ENCODE results near the gene TTC7B. TPM values are rescaled to one million over a fixed set of nuclear protein-coding genes. Genes with fewer than 3 reads are reported as not detected.
A peak's percentile ranks its signal among the peaks of the same experiment; 100 is the strongest.

TTC7B gene
- total and polyA plus RNA-seq, 2 experiments from 2014 or later, result 7.9 to 28.6 TPM

DNA sequence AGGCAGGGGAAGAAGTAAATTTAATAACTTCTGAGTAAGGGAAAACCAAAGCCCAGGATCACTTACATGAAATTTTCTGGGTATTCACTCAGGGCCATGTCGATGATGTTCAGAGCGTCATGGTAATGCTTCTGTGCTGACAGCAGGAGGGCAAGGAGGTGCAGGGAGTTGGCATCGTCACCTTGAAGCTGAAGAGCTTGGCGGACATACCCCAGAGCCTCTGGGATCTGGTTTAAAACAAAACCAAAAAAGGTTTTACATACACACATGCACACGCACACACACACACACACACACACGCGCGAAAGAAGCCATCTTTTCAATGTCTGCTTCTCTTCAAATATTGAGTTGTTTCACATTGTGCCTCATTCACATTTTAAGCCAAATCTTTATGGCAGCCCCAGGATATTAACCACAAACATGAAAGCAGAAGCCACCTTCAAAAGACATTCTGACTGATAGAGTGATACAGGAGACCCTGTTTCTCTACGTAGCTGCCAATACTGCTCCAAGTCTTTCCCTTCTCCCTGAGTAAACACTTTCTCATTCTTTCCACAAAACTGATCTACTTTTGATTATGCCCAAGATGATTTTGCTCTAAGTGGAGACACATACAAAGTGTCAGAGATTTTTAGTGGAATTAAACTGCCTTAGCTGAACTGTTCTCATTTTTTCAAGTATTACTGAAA is 172.1 kb downstream of the TTC7B start:
- Mint-ChIP-seq H3K4me1 (peaks cover 51% of the 10 kb centered on the region), H3K36me3 (ENCODE audit: low read depth) (no peaks in the 10 kb centered on the region), H3K27me3 (ENCODE audit: insufficient read depth, low read depth, poor library complexity) (no peaks in the 10 kb centered on the region), H3K27ac (peak overlapping the region; percentile 58), H3K4me3 (no peak overlapping the region), H3K9me3 (no peaks in the 10 kb centered on the region)
- Histone ChIP-seq H3K4me2 (no peak overlapping the region), H3K27ac (ENCODE audit: low read depth) (peak overlapping the region; percentile 92; the same call in 1 of the 2 replicates), H2AFZ (no peak overlapping the region), H4K20me1 (replicated peaks; ENCODE audit: insufficient read depth) (no peaks in the 10 kb centered on the region), H3K36me3 (ENCODE audit: insufficient read depth) (no peaks in the 10 kb centered on the region), H3F3A (replicated peaks; ENCODE audit: low read depth) (no peaks in the 10 kb centered on the region; the same call in 1 of the 2 replicates), H3K4me3 (no peak overlapping the region), H3K9me2 (ENCODE audit: insufficient read depth) (peaks cover 4% of the 10 kb centered on the region; the same call in 1 of the 2 replicates), H3K27me3 (ENCODE audit: insufficient read depth) (no peaks in the 10 kb centered on the region), H3K79me2 (replicated peaks; ENCODE audit: insufficient read depth) (no peaks in the 10 kb centered on the region), H3K4me1 (ENCODE audit: insufficient read depth) (peaks cover 34% of the 10 kb centered on the region)
- TF ChIP-seq ZNF114 (CRISPR knock-in tag; IDR thresholded peaks at IDR 0.05), result no peak
- TF ChIP-seq, protein P1, sequence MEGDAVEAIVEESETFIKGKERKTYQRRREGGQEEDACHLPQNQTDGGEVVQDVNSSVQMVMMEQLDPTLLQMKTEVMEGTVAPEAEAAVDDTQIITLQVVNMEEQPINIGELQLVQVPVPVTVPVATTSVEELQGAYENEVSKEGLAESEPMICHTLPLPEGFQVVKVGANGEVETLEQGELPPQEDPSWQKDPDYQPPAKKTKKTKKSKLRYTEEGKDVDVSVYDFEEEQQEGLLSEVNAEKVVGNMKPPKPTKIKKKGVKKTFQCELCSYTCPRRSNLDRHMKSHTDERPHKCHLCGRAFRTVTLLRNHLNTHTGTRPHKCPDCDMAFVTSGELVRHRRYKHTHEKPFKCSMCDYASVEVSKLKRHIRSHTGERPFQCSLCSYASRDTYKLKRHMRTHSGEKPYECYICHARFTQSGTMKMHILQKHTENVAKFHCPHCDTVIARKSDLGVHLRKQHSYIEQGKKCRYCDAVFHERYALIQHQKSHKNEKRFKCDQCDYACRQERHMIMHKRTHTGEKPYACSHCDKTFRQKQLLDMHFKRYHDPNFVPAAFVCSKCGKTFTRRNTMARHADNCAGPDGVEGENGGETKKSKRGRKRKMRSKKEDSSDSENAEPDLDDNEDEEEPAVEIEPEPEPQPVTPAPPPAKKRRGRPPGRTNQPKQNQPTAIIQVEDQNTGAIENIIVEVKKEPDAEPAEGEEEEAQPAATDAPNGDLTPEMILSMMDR (conservative IDR thresholded peaks at IDR 0.05; ENCODE audit: low read depth in 2 of 2), result no peak
- no peak for TF ChIP-seq ETS1 (IDR thresholded peaks at IDR 0.05)
- TF ChIP-seq ZNF331 (CRISPR knock-in tag; IDR thresholded peaks at IDR 0.05; ENCODE audit: low read depth), result no peak
- TF ChIP-seq EZH2phosphoT487 (IDR thresholded peaks at IDR 0.05; ENCODE audit: unreplicated experiment), result no peak
- TF ChIP-seq NANOG (IDR thresholded peaks at IDR 0.05; ENCODE audit: borderline replicate concordance), result no peak
- no peak for TF ChIP-seq JUNB (IDR thresholded peaks at IDR 0.05; ENCODE audit: unreplicated experiment)
- no peak for TF ChIP-seq STAT1 (IDR thresholded peaks at IDR 0.05; ENCODE audit: unreplicated experiment)
- ATAC-seq (no peak), DNase-seq (ENCODE audit: low spot score) (no peak)

DNA sequence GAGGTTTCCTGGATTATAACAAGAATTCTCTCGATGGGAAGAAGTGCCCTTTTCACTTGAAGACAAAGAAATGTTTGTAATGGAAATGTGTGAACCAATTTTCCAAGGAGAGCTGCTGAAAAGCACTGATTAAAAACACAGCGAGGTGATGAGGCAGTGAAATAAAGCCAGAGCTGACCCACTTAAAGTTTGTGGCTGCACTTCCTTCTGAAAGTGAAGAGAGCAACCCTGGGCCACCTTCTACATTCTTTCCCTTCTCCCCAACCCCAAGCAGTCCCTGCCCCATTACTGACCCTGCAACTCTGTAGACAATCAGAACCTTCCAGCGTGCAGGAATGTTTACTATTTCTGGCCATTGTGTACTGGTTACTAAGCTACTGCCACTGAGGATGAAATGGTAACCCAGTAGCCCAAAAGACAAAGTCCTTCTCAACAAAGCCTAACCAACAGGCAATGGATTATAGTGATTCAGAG is 173.9 kb downstream of the TTC7B start:
- H3K4me3 Mint-ChIP-seq, result peak overlapping the region; percentile 42
- peak overlapping the region; percentile 23 for H3K4me2 ChIP-seq
- TF ChIP-seq CREB1 (CRISPR knock-in tag; IDR thresholded peaks at IDR 0.05; ENCODE audit: low read depth) (0 out of 2 replicates have a peak, but pooled peaks have one; percentile 37), ZNF114 (CRISPR knock-in tag; IDR thresholded peaks at IDR 0.05) (0 out of 2 replicates have a peak, but pooled peaks have one; percentile 10), NANOG (IDR thresholded peaks at IDR 0.05; ENCODE audit: borderline replicate concordance) (peak; percentile 69; the same call in 1 of the 2 replicates)
- TF ChIP-seq, protein P1 (conservative IDR thresholded peaks at IDR 0.05; ENCODE audit: low read depth in 2 of 2), result no peak

More for the DNA sequence above, 173.9 kb downstream of the TTC7B start:
- no peaks in the 10 kb centered on the region for H3K79me2 ChIP-seq (replicated peaks; ENCODE audit: insufficient read depth)
- no peaks in the 10 kb centered on the region; the same call in 1 of the 2 replicates for H3F3A ChIP-seq (replicated peaks; ENCODE audit: low read depth)
- no peak overlapping the region for H3K4me3 ChIP-seq
- H3K4me1 ChIP-seq (ENCODE audit: insufficient read depth), result peaks cover 33% of the 10 kb centered on the region
- H3K27ac Mint-ChIP-seq, result peak overlapping the region; percentile 93
- DNase-seq (ENCODE audit: low spot score) (peak; percentile 84), ATAC-seq (peak; percentile 88)
- no peaks in the 10 kb centered on the region for H3K36me3 ChIP-seq (ENCODE audit: insufficient read depth)
- peak overlapping the region; percentile 92 for H3K27ac ChIP-seq (ENCODE audit: low read depth)
- H3K9me3 Mint-ChIP-seq, result no peaks in the 10 kb centered on the region
- no peaks in the 10 kb centered on the region for H3K9me2 ChIP-seq (ENCODE audit: insufficient read depth)
- peaks cover 49% of the 10 kb centered on the region for H3K4me1 Mint-ChIP-seq
- no peak overlapping the region for H2AFZ ChIP-seq
- peaks cover 2% of the 10 kb centered on the region for H3K27me3 Mint-ChIP-seq (ENCODE audit: insufficient read depth, low read depth, poor library complexity)
- H4K20me1 ChIP-seq (replicated peaks; ENCODE audit: insufficient read depth), result no peaks in the 10 kb centered on the region
- no peaks in the 10 kb centered on the region for H3K27me3 ChIP-seq (ENCODE audit: insufficient read depth)
- no peaks in the 10 kb centered on the region for H3K36me3 Mint-ChIP-seq (ENCODE audit: low read depth)

Measured in GM23338 (cell line).